Stimulated activated memory B cell treated with anti-CD40 and anti-IgM and Interleukin-4, amounts not matched to agents 10 μg/mL and 1 μg/mL and 100 μg/mL, for 72 hours (primary cell): ENCODE measurements around the gene LYRM7.
"Not testable (repeated sequence)": the region's sequence is repeated elsewhere in the genome, so short reads cannot be mapped to it uniquely, and the experiment has no call there.

Experiments used
- ATAC-seq: fragments of 150-1000 bp; cut with Tn5 transposase; 2 replicates; pipeline ENCODE4 v1.10.0; 2021
- H3K27ac Mint-ChIP-seq: one replicate; pipeline ENCODE4 v1.8.0; 2022; ENCODE audit warnings: mild to moderate bottlenecking, mixed read lengths
- H3K27me3 Mint-ChIP-seq: one replicate; pipeline ENCODE4 v1.8.0; 2022; ENCODE audit warnings: mixed read lengths
- H3K36me3 Mint-ChIP-seq: one replicate; pipeline ENCODE4 v1.8.0; 2022; ENCODE audit warnings: mixed read lengths
- H3K4me1 Mint-ChIP-seq: one replicate; pipeline ENCODE4 v1.8.0; 2022; ENCODE audit warnings: mixed read lengths
- H3K4me3 Mint-ChIP-seq: one replicate; pipeline ENCODE4 v1.8.0; 2022; ENCODE audit warnings: mild to moderate bottlenecking, moderate library complexity, mixed read lengths
- H3K9me3 Mint-ChIP-seq: one replicate; pipeline ENCODE4 v1.8.0; 2022; ENCODE audit warnings: mixed read lengths

The LYRM7 gene

GRCh38 chr5:131170540-131171275 lies at the start of gene LYRM7:
LYRM7 (plus strand) TSS chr5:131170944; CDS start chr5:131171021, 77 bp downstream.
- peak; percentile 99 for ATAC-seq
- Mint-ChIP-seq H3K36me3 (no peaks in the 10 kb centered on the region), H3K27ac (peak within 1 kb of the TSS; percentile 87), H3K9me3 (no peaks in the 10 kb centered on the region), H3K27me3 (no peaks in the 10 kb centered on the region), H3K4me3 (peak within 1 kb of the TSS; percentile 92), H3K4me1 (peaks cover 38% of the 10 kb centered on the region)

DNA sequence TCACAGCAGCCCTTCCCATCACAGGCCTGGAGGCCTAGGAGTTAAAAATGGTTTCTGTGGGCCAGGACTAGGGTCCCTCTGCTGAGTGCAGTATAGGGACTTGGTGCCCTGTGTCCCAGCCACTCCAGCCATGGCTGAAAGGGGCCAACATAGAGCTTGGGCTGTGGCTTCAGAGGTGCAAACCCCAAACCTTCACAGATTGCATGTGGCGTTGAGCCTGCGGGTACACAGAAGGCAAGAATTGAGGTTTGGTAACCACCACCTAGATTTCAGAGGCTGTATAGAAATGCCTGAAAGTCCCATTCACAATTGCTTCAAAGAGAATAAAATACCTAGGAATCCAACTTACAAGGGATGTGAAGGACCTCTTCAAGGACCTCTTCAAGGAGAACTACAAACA lies 43.5 kb upstream of the LYRM7 start:
- H3K4me1 Mint-ChIP-seq, H3K9me3 Mint-ChIP-seq, H3K4me3 Mint-ChIP-seq, ATAC-seq, H3K27ac Mint-ChIP-seq: not testable (repeated sequence)
- Mint-ChIP-seq H3K36me3 (peaks cover 11% of the 10 kb centered on the region), H3K27me3 (peaks cover 21% of the 10 kb centered on the region)

GRCh38 chr5:131129306-131129705 lies 41.4 kb upstream of the LYRM7 start:
- no peak for ATAC-seq
- no peaks in the 10 kb centered on the region for H3K4me1 Mint-ChIP-seq

DNA sequence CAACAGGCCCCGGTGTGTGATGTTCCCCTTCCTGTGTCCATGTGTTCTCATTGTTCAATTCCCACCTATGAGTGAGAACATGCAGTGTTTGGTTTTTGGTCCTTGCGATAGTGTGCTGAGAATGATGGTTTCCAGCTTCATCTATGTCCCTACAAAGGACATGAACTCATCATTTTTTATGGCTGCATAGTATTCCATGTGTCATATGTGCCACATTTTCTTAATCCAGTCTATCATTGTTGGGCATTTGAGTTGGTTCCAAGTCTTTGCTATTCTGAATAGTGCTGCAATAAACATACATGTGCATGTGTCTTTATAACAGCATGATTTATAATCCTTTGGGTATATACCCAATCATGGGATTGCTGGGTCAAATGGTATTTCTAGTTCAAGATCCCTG lies 37.7 kb upstream of the LYRM7 start:
- not testable (repeated sequence) for H3K27ac Mint-ChIP-seq, H3K9me3 Mint-ChIP-seq, H3K4me1 Mint-ChIP-seq, ATAC-seq, H3K36me3 Mint-ChIP-seq, H3K4me3 Mint-ChIP-seq
- H3K27me3 Mint-ChIP-seq = peaks cover 19% of the 10 kb centered on the region

More at GRCh38 chr5:131129306-131129705, 41.4 kb upstream of the LYRM7 start:
- H3K27me3 Mint-ChIP-seq = peaks cover 20% of the 10 kb centered on the region
- peaks cover 6% of the 10 kb centered on the region for H3K36me3 Mint-ChIP-seq
- H3K4me3 Mint-ChIP-seq = no peak overlapping the region
- peaks cover 5% of the 10 kb centered on the region for H3K9me3 Mint-ChIP-seq
- H3K27ac Mint-ChIP-seq = no peak overlapping the region

DNA sequence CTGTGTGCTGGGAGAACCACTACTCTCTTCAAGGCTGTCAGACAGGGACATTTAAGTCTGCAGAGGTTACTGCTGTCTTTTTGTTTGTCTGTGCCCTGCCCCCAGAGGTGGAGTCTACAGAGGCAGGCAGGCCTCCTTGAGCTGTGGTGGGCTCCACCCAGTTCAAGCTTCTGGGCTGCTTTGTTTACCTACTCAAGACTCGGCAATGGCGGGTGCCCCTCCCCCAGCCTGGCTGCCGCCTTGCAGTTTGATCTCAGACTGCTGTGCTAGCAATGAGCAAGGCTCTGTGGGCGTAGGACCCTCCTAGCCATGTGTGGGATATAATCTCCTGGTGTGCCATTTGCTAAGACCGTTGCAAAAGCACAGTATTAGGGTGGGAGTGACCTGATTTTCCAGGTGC lies 32.3 kb upstream of the LYRM7 start:
- H3K4me1 Mint-ChIP-seq, ATAC-seq, H3K4me3 Mint-ChIP-seq, H3K9me3 Mint-ChIP-seq, H3K27ac Mint-ChIP-seq, H3K36me3 Mint-ChIP-seq: not testable (repeated sequence)
- H3K27me3 Mint-ChIP-seq = peaks cover 29% of the 10 kb centered on the region

DNA sequence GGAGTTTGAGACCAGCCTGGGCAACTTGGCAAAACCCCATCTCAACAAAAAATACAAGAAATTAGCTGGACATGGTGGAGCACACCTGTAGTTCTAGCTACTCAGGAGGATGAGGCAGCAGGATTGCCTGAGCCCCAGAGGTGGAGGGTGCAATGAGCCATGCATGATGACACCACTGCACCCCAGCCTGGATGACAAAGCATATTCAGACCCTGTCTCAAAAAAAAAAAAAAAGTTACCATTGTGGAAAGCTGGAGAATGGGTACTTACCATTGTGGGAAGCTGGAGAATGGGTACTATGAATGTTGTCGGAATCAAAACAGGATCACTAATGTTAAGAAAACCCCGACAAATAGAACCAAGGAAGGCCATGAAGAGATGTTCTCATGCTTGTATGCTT lies 31.4 kb upstream of the LYRM7 start:
- Mint-ChIP-seq H3K4me1 (no peaks in the 10 kb centered on the region), H3K4me3 (no peak overlapping the region), H3K27ac (no peak overlapping the region), H3K36me3 (no peaks in the 10 kb centered on the region), H3K9me3 (peaks cover 2% of the 10 kb centered on the region), H3K27me3 (peaks cover 29% of the 10 kb centered on the region)
- no peak for ATAC-seq

DNA sequence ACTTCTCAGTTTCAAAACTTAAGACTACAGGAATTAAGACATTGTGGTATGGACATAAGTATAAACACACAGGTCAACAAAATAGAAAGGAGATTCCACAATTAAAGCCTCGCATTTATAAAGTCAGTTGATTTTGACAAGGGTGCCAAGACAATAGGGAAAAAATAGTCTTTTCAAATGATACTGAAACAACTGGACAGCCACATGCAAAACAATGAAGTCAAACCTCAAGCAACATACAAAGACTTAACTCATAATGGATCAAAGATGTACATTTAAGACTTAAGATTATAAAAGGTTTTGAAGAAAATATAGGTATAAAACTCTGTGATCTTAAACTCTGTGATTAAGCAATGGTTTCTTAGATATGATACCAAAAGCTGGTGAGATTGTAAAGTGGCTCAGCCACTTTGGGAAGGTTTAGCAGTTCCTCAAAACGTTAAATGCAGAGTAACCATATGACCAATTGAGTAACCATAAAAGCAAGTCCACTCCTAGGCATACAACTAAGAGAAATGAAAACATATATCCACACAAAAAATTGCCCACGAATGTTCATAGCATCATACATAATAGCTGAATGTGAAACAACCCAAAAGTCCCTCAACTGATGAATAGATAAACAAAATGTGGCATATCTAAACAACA lies 27.6 kb upstream of the LYRM7 start:
- Mint-ChIP-seq H3K27ac (no peak overlapping the region), H3K27me3 (peaks cover 10% of the 10 kb centered on the region), H3K36me3 (no peaks in the 10 kb centered on the region), H3K4me1 (no peaks in the 10 kb centered on the region), H3K9me3 (no peaks in the 10 kb centered on the region), H3K4me3 (no peak overlapping the region)
- no peak for ATAC-seq

DNA sequence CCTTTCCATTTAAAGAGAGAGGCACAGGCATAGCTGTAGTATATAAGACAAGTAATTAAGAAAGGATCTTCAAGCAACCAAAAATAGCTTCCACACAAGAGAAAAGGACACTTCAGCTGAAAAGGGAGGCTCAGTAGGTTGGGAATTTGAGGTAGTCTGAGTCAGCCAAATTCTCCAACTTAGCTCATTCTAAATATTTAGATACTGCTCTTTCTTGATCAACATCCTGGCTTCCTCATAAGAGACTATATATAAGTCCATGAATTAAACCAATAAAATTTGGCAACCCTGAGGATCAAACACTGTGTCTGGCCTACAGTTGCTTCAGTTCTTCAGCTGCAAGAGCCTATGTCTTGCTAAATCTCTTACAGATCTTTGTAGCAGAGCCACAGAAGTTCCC lies 23.5 kb upstream of the LYRM7 start:
- no peak overlapping the region for H3K4me3 Mint-ChIP-seq
- no peaks in the 10 kb centered on the region for H3K27me3 Mint-ChIP-seq
- no peaks in the 10 kb centered on the region for H3K4me1 Mint-ChIP-seq
- no peaks in the 10 kb centered on the region for H3K9me3 Mint-ChIP-seq
- no peak for ATAC-seq
- no peaks in the 10 kb centered on the region for H3K36me3 Mint-ChIP-seq
- H3K27ac Mint-ChIP-seq = no peak overlapping the region

DNA sequence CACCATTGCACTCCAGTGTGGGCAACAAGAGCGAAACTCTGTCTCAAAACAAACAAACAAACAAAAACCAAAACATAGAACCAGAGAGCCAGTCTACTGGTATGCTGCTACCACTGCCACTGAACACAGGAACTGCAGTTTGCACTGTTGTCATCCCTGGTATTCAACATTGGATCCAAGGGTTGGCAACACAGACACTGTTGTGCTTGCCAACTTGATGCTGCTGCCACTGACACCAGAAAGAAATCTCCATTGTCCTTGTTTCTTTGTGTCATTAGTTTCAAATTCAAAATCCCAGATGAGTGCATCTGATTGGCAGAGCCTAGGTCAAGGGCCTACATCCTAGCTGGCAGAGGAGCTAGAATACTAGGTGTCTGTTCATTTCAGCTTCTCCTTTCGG lies 21.9 kb upstream of the LYRM7 start:
- no peak for ATAC-seq
- no peaks in the 10 kb centered on the region for H3K9me3 Mint-ChIP-seq
- H3K27ac Mint-ChIP-seq = no peak overlapping the region
- no peaks in the 10 kb centered on the region for H3K27me3 Mint-ChIP-seq
- no peaks in the 10 kb centered on the region for H3K36me3 Mint-ChIP-seq
- no peak overlapping the region for H3K4me3 Mint-ChIP-seq
- H3K4me1 Mint-ChIP-seq = no peaks in the 10 kb centered on the region

DNA sequence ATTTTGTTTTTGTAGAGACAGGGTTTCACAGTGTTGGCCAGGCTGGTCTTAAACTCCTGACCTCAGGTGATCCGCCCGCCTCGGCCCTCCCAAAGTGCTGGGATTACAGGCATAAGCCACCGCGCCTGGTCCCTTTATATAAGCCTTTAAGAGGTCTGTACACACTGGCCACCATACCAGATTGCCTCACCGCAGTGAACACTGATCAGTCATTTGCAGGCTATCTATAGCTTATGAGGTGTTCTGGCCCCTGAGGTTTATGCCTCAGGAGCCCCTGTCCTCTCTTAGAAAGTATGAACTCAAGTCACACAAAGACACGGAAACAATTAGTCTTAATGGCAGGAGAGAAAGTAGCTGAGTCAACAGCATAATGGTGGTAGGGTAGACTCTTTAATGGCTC lies 20.3 kb upstream of the LYRM7 start:
- Mint-ChIP-seq H3K36me3 (no peaks in the 10 kb centered on the region), H3K4me3 (no peak overlapping the region), H3K27ac (no peak overlapping the region), H3K4me1 (no peaks in the 10 kb centered on the region), H3K9me3 (no peaks in the 10 kb centered on the region), H3K27me3 (no peaks in the 10 kb centered on the region)
- ATAC-seq = no peak

GRCh38 chr5:131151216-131151615 lies 19.5 kb upstream of the LYRM7 start:
- H3K9me3 Mint-ChIP-seq = no peaks in the 10 kb centered on the region
- H3K27ac Mint-ChIP-seq = no peak overlapping the region
- no peaks in the 10 kb centered on the region for H3K27me3 Mint-ChIP-seq
- no peak for ATAC-seq
- no peaks in the 10 kb centered on the region for H3K4me1 Mint-ChIP-seq
- no peak overlapping the region for H3K4me3 Mint-ChIP-seq
- no peaks in the 10 kb centered on the region for H3K36me3 Mint-ChIP-seq

DNA sequence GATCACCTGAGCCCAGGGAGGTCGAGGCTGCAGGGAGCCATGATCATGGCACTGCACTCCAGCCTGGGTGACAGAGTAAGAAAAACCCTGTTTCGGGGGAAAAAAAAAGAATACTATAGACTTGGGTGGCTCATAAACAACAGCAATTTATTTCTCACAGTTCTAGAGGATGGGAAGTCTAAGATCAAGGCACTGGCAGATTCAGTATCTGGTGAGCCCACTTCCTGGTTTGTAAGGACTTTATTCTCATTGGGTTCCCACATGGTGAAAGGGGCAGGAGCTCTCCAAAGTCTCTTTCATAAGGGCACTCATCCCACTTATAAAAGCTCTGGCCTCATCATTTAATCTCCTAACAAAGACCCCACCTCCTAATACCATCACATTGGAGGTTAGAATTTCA lies 14.4 kb upstream of the LYRM7 start:
- Mint-ChIP-seq H3K27ac (no peak overlapping the region), H3K4me3 (no peak overlapping the region), H3K4me1 (peaks cover 13% of the 10 kb centered on the region)

GRCh38 chr5:131156957-131157356 lies 13.8 kb upstream of the LYRM7 start:
- Mint-ChIP-seq H3K27ac (no peak overlapping the region), H3K4me3 (no peak overlapping the region), H3K4me1 (peaks cover 16% of the 10 kb centered on the region), H3K9me3 (no peaks in the 10 kb centered on the region), H3K27me3 (no peaks in the 10 kb centered on the region), H3K36me3 (peaks cover 41% of the 10 kb centered on the region)
- no peak for ATAC-seq

More for the DNA sequence above, 14.4 kb upstream of the LYRM7 start:
- peaks cover 38% of the 10 kb centered on the region for H3K36me3 Mint-ChIP-seq
- no peaks in the 10 kb centered on the region for H3K27me3 Mint-ChIP-seq
- no peak for ATAC-seq
- no peaks in the 10 kb centered on the region for H3K9me3 Mint-ChIP-seq

DNA sequence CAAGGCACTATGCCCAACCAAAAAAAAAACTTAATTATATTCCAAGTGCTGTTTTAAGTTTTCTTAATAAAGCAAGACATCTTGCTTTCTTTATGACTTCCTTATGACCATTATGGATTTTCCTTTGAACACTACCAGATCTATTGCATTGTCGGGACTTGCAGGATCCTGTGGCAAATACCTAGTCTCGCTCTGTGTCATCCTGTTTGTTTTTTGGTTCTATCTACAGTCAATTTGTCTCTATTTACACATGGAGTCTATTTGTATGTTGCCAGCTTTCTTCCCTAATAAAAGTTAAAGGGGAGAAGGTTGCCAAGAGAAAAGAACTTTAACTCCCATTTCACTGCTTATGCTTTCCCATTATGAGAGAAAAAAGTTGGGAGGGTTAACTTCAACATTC lies 10.6 kb upstream of the LYRM7 start:
- Mint-ChIP-seq H3K9me3 (no peaks in the 10 kb centered on the region), H3K36me3 (peaks cover 53% of the 10 kb centered on the region), H3K4me3 (no peak overlapping the region), H3K27me3 (no peaks in the 10 kb centered on the region), H3K27ac (no peak overlapping the region), H3K4me1 (peaks cover 30% of the 10 kb centered on the region)
- no peak for ATAC-seq

DNA sequence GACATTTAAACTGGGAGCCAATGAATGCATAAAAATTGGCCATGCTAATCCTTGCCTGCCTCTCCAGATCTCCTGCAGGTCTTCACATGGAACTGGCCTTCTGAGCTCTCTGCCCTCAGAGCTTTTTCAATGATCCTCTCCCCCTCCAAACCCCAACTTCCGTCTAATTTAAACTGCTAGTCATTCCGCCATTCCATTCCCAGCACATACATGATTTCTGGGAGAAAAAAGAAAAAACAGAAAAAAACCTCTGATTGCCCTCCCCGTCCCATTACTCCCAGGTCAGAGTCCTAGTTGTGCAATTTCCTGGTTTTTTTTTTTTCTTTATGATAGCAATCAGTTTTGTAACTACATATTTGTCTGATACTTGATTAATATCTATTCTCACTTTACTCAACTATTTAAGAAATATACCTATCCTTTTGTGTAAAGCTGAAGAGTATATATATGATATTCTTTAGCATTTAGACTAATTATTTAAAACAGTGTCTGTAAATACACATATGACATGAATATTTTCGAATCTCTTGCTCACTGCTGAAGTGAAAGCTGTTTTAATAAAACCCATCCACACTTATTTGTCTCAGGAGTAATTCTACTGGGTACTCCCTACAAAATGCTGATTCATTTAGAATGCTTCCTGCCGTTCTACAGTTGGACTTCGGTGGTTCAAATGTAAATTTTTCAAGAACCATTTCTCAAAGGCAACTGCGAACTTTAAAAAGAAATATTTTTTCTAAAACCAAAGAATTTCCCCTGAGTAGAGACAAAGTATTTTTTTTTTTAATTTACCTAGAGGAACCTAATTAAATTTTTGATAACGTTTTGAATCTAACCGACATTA lies 7.2 kb upstream of the LYRM7 start:
- Mint-ChIP-seq H3K36me3 (peaks cover 34% of the 10 kb centered on the region), H3K27me3 (no peaks in the 10 kb centered on the region), H3K9me3 (no peaks in the 10 kb centered on the region), H3K4me3 (peak overlapping the region; percentile 92), H3K27ac (peak overlapping the region; percentile 94), H3K4me1 (peaks cover 39% of the 10 kb centered on the region)
- no peak for ATAC-seq
